GM12892 (cell line): Measurements from ENCODE around the gene SRRM3.
"Not testable (repeated sequence)": the region's sequence is repeated elsewhere in the genome, so short reads cannot be mapped to it uniquely, and the experiment has no call there.

Source experiments
- DNase-seq: peaks from one replicate; pipeline ENCODE4 v3.0.0; 2011; ENCODE audit not compliant: insufficient read length
- FAIRE-seq: peaks from 2 replicates; lab custom pipeline; 2011; peaks lifted over from hg19 to GRCh38; lab: Jason Lieb, UNC
- POLR2A ChIP-seq: IDR thresholded peaks from 2 replicates; pipeline ENCODE4 v1.6.1; 2011; ENCODE audit warnings: low read depth, low read length, control low read depth
- POLR2AphosphoS5 ChIP-seq: IDR thresholded peaks from 2 replicates; pipeline ENCODE4 v1.6.1; 2011; ENCODE audit warnings: low read depth, low read length, control low read depth
- TAF1 ChIP-seq: IDR thresholded peaks from 2 replicates; pipeline ENCODE4 v1.6.1; 2011; ENCODE audit warnings: low read depth, mild to moderate bottlenecking, control low read depth, low read length, borderline replicate concordance

Gene SRRM3

GRCh38 chr7:76303202-76304147, 101.8 kb downstream of the SRRM3 start:
- no peak for FAIRE-seq
- TF ChIP-seq TAF1 (no peak), POLR2AphosphoS5 (no peak), POLR2A (no peak)
- peak; percentile 84 for DNase-seq

DNA sequence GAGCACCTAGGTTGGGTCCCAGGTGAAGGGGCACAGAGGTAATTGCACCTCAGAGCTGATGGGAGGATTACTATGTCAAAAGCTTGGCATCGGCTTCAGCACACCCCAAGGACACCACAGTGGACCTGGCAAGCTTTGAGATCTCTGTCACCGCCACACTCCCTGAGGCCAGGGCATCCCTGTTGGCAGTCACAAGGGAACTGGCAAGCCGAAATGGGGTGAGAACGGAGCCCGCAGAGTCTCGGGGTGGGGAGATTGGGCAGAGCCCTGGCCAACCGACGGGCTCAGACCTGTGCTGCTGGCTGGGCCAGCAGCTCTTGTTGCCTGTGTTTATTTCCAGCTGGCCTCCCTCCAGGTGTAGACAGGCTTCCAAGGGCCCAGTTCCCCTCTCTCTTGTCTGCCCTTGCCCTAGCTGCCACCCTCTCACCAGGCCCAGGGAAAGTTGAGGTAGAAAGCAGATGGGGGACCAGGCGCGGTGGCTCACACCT, 103.2 kb downstream of the SRRM3 start:
- DNase-seq: no peak
- TF ChIP-seq POLR2A: no peak
- TF ChIP-seq TAF1: no peak
- TF ChIP-seq POLR2AphosphoS5: no peak

DNA sequence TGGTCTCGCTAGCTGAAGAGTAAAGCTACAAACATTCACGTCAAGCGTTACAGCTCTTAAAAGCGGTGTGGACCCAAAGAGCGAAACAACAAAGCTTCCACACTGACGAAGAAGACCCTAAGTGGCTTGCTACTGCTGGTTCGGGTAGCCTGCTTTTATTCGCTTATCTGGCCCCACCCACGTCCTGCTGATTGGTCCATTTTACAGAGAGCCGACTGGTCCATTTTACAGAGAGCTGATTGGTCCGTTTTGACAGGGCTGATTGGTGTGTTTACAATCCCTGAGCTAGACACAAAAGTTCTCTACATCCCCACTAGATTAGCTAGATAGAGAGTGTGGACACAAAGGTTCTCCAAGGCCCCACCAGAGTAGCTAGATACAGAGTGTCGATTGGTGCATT, 107.2 kb downstream of the SRRM3 start:
- not testable (repeated sequence) for DNase-seq, FAIRE-seq

More for the DNA sequence above, 103.2 kb downstream of the SRRM3 start:
- FAIRE-seq: no peak

- FAIRE-seq, DNase-seq: not testable (repeated sequence)
These were observed 107.8 kb downstream of the SRRM3 start for GRCh38 chr7:76309341-76310101.

GRCh38 chr7:76310102-76310957, 108.6 kb downstream of the SRRM3 start:
- no peak for DNase-seq
- no peak for FAIRE-seq
- TF ChIP-seq POLR2A: no peak

GRCh38 chr7:76311838-76312237, 110.1 kb downstream of the SRRM3 start:
- DNase-seq, FAIRE-seq: not testable (repeated sequence)

DNA sequence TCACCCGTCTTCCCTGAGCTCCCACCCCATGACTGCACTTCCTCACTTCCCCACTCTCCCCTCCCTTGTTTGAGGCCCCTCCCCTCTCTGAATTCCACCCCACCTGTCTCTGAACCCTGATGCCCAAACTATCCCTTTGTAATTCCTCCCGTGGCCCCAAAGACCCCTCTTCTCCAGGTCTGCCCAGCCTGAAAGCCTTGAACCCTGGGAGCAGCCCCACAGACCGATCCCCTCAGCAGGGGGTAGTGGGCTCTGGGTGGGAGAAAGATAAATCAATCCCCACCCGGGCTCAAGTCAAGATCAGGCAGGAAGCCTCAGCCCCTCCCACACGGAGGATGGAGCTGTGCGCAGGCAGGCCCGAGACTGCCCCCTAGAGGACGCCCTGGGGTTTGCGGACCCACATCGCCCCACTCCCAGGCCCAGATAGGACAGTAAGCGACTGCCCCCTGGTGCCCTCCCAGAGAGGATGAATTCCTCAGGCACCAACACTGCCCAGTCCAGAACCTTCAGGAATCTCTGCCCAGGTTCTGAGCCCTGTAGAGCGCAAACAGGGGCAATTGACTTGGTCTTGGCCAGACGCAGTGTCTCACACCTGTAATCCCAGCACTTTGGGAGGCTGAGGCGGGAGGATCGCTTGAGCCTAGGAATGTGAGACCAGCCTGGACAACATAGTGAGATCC, 112.5 kb downstream of the SRRM3 start:
- peak; percentile 93 for DNase-seq
- FAIRE-seq: peak; percentile 90
- TF ChIP-seq TAF1 (no peak), POLR2A (no peak), POLR2AphosphoS5 (no peak)

DNA sequence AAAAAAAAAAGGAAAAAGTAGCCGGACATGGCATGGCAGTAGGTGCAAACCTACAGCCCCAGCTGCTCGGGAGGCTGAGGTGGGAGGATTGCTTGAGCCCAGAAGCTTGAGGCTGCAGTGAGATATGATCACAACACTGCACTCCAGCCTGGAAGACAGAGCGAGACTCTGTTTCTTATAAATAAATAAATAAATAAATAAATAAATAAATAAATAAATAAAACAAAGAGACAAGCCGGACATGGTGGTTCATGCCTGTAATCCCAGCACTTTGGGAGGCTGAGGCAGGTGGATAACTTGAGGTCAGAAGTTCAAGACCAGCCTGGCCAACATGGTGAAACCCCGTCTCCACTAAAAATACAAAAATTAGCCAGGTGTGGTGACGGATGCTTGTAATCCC, 113.0 kb downstream of the SRRM3 start:
- not testable (repeated sequence) for DNase-seq

DNA sequence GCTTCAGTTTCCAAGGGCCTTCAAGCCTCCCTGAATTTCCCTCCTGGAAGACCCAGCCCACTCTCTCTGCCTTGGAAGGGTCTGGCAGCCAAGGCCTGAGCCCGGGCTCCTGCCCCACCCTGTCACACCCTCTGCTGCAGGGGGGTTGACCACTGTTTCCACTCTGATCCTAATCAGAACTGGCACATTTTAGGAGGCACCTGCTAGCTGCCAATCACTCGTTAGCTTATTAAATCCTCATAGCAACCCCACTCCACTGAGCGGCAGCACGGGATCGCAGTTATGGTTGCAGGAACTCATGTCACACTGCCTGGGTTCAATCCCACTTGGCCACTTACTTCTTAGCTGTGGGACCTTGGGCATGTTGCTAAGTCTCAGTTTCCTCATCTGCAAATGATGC, 113.7 kb downstream of the SRRM3 start:
- no peak for FAIRE-seq
- no peak for TF ChIP-seq POLR2A
- no peak for TF ChIP-seq TAF1
- no peak for TF ChIP-seq POLR2AphosphoS5

More for the DNA sequence above, 113.0 kb downstream of the SRRM3 start:
- FAIRE-seq: not testable (repeated sequence)

DNA sequence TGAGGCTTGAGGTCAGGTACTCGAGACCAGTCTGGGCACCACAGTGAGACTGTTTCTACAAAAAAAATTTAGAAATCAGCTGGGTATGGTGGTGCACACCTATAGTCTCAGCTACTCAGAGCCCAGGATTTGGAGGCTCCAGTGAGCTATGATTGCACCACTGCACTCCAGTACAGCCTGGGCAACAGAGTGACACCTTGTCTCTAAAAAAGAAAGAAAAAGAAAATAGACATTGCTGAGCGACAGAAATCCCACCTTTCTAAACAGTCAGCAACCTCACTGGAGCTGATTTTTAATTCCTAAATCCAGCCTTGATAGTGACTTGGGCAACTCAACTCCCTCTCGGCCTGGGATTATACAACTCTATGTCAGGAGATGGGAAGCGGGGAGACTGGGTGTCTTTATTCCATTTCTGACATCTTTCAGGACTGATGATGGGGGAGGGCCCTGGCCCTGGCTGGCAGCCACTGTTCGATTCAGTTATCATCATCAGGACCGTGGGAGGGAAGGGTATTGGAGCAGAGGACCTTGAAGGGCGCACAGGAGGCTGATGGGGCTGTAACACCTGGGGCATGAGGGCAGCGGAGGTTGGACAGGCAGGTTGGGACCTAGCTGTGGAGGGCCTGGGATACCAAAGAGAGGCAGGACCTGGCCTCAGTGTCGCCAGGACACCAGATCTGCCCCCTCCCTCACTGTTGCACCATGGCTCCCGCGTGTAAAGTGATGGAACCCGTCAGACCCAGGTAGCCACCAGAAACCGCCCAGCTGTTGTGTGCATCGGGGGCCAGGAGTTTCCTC, 115.5 kb downstream of the SRRM3 start:
- FAIRE-seq (no peak), DNase-seq (no peak)
- no peak for TF ChIP-seq POLR2AphosphoS5
- no peak for TF ChIP-seq POLR2A
- TF ChIP-seq TAF1: no peak

More for the DNA sequence above, 113.7 kb downstream of the SRRM3 start:
- no peak for DNase-seq
